ENCODE results near the gene DPYD. TPM values are rescaled to one million over a fixed set of nuclear protein-coding genes. Genes with fewer than 3 reads are reported as not detected.

Gene DPYD
- total RNA-seq, 4 donors from 2014 or later, result 30.9 to 66.6 (median 48.2) TPM

- TF ChIP-seq POLR2A (IDR thresholded peaks at IDR 0.05), result no peak
- TF ChIP-seq, protein P1, sequence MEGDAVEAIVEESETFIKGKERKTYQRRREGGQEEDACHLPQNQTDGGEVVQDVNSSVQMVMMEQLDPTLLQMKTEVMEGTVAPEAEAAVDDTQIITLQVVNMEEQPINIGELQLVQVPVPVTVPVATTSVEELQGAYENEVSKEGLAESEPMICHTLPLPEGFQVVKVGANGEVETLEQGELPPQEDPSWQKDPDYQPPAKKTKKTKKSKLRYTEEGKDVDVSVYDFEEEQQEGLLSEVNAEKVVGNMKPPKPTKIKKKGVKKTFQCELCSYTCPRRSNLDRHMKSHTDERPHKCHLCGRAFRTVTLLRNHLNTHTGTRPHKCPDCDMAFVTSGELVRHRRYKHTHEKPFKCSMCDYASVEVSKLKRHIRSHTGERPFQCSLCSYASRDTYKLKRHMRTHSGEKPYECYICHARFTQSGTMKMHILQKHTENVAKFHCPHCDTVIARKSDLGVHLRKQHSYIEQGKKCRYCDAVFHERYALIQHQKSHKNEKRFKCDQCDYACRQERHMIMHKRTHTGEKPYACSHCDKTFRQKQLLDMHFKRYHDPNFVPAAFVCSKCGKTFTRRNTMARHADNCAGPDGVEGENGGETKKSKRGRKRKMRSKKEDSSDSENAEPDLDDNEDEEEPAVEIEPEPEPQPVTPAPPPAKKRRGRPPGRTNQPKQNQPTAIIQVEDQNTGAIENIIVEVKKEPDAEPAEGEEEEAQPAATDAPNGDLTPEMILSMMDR (IDR thresholded peaks at IDR 0.05), result no peak
- intact Hi-C loops (cut with DNase I; ENCODE audit: low total_unique reads), result no loop called here
- no peak overlapping the region for H3K4me3 ChIP-seq
Observed at GRCh38 chr1:97573553-97573952, 347.3 kb downstream of the DPYD start.

GRCh38 chr1:97572561-97572960 lies 348.3 kb downstream of the DPYD start:
- no peak for DNase-seq
- Histone ChIP-seq H3K4me1 (no peaks in the 10 kb centered on the region), H3K4me3 (no peak overlapping the region), H3K27ac (no peak overlapping the region), H3K36me3 (no peaks in the 10 kb centered on the region), H3K9me3 (no peaks in the 10 kb centered on the region), H3K27me3 (no peaks in the 10 kb centered on the region)
- intact Hi-C loops (cut with DNase I; ENCODE audit: low total_unique reads), result no loop called here
- TF ChIP-seq POLR2A (IDR thresholded peaks at IDR 0.05), result no peak
- TF ChIP-seq, protein P1 (IDR thresholded peaks at IDR 0.05), result no peak

More at GRCh38 chr1:97573553-97573952, 347.3 kb downstream of the DPYD start:
- Histone ChIP-seq H3K9me3 (no peaks in the 10 kb centered on the region), H3K27ac (no peak overlapping the region), H3K4me1 (no peaks in the 10 kb centered on the region), H3K36me3 (no peaks in the 10 kb centered on the region), H3K27me3 (no peaks in the 10 kb centered on the region)
- DNase-seq, result no peak

GRCh38 chr1:97571760-97572159 lies 349.1 kb downstream of the DPYD start:
- no peaks in the 10 kb centered on the region for H3K9me3 ChIP-seq
- no peaks in the 10 kb centered on the region for H3K27me3 ChIP-seq
- H3K4me3 ChIP-seq, result no peak overlapping the region
- H3K36me3 ChIP-seq, result no peaks in the 10 kb centered on the region
- TF ChIP-seq, protein P1 (IDR thresholded peaks at IDR 0.05), result no peak
- TF ChIP-seq POLR2A (IDR thresholded peaks at IDR 0.05), result no peak
- H3K4me1 ChIP-seq, result no peaks in the 10 kb centered on the region
- H3K27ac ChIP-seq, result no peak overlapping the region
- intact Hi-C loops (cut with DNase I; ENCODE audit: low total_unique reads), result no loop called here
- DNase-seq, result no peak

GRCh38 chr1:97570691-97571090 lies 350.1 kb downstream of the DPYD start:
- Histone ChIP-seq H3K27ac (no peak overlapping the region), H3K9me3 (no peaks in the 10 kb centered on the region), H3K36me3 (no peaks in the 10 kb centered on the region), H3K4me1 (no peaks in the 10 kb centered on the region), H3K4me3 (no peak overlapping the region), H3K27me3 (no peaks in the 10 kb centered on the region)
- DNase-seq, result no peak
- TF ChIP-seq, protein P1 (IDR thresholded peaks at IDR 0.05), result no peak
- no peak for TF ChIP-seq POLR2A (IDR thresholded peaks at IDR 0.05)
- intact Hi-C loops (cut with DNase I; ENCODE audit: low total_unique reads), result no loop called here

GRCh38 chr1:97567000-97567749 lies 353.7 kb downstream of the DPYD start:
- intact Hi-C loops (cut with DNase I; ENCODE audit: low total_unique reads), result no loop called here
- H3K27ac ChIP-seq, result no peak overlapping the region
- no peaks in the 10 kb centered on the region for H3K27me3 ChIP-seq
- TF ChIP-seq POLR2A (IDR thresholded peaks at IDR 0.05), result no peak
- TF ChIP-seq, protein P1 (IDR thresholded peaks at IDR 0.05), result no peak
- H3K4me3 ChIP-seq, result no peak overlapping the region
- H3K4me1 ChIP-seq, result no peaks in the 10 kb centered on the region
- DNase-seq, result no peak
- H3K9me3 ChIP-seq, result no peaks in the 10 kb centered on the region
- H3K36me3 ChIP-seq, result no peaks in the 10 kb centered on the region

Measured in uterus (tissue), 4 donors.